ENCODE data around the gene BTAF1.

Gene BTAF1

DNA sequence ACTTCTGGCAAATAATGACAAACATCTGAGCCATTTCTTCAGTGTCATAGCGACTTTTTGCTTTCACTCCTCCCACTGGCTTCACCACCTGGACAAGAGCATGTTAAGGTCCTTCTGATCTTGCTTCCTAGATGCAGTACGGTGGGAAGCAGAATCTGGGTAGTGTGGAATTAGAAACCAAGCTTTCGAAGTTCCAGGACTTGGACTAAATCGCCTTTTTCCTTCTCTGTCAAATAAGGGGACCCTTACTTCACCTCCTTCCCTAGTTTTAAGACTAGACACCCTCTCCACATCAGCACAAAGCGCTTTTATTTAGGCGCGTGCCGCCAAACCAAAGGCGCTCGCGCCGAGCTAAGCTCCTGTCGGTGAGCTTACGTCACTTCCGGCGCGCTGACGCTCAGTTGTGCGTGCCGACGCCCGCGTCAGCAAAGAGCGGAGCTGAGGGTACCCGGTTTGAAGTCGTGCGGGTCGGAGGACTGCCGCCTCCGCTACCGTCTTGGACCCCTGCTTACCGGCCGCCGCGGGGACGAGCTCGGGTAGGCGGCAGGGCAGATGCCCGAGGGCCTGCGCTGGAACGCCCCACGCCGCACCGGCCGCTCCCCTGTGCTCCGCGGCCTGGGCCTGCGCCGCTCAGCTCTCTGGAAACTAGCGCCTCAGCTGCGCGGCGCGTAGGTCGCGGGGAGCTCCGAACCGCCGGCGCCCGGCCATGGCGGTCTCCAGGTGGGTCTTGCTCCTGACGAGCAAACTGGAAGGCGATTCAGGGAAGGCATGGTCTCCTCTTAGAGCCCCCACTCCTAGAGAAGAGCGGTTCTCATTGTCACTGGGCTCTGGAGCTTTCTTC, at the start of gene BTAF1:
TSS of gene BTAF1 (plus strand) at position 400 of the 841 bp plus-strand sequence. CDS start at position 707, 307 bp downstream.
- H3K27me3 ChIP-seq (ENCODE audit: control insufficient read depth in 1 of 2, insufficient read depth in 2 of 2, low read length in 2 of 2), result no peaks in the 10 kb centered on the region
- H3K4me1 ChIP-seq (ENCODE audit: insufficient read depth, low read length), result peaks cover 20% of the 10 kb centered on the region
- H3K36me3 ChIP-seq (ENCODE audit: insufficient read depth, low read length), result no peaks in the 10 kb centered on the region
- H3K9ac ChIP-seq (ENCODE audit: low read length), result peak within 1 kb of the TSS; percentile 98
- H3K27ac ChIP-seq (ENCODE audit: low read depth, low read length), result peak within 1 kb of the TSS; percentile 71
- peak within 1 kb of the TSS; percentile 90 to 92 for H3K4me3 ChIP-seq (ENCODE audit: low read depth in 1 of 2, low read length in 2 of 2)
- no peaks in the 10 kb centered on the region for H3K9me3 ChIP-seq (ENCODE audit: low read length)

DNA sequence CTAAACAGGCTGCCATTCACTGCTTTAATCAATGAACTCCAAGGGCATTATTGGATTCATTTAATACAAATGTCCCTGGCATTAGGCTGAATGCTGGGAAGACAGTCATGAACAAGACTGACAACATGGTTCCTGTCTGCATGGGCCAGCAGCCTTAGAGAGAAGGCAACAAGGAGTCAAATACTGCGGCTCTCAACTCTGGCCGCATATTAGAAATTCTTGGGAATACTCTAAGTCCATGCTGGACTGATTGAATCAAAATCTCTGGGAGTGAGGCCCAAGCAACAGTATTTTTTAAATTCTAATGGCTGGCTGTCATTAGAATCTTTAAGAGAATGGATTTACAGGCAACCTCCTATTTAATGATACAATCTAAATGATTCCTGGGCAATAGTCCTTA, 48.4 kb upstream of the BTAF1 start:
- Histone ChIP-seq H3K4me3 (ENCODE audit: low read depth in 1 of 2, low read length in 2 of 2) (no peak overlapping the region), H3K4me1 (ENCODE audit: insufficient read depth, low read length) (no peaks in the 10 kb centered on the region), H3K9ac (ENCODE audit: low read length) (no peak overlapping the region), H3K27me3 (ENCODE audit: control insufficient read depth in 1 of 2, insufficient read depth in 2 of 2, low read length in 2 of 2) (no peaks in the 10 kb centered on the region), H3K36me3 (ENCODE audit: insufficient read depth, low read length) (no peaks in the 10 kb centered on the region), H3K9me3 (ENCODE audit: low read length) (no peaks in the 10 kb centered on the region), H3K27ac (ENCODE audit: low read depth, low read length) (no peak overlapping the region)

DNA sequence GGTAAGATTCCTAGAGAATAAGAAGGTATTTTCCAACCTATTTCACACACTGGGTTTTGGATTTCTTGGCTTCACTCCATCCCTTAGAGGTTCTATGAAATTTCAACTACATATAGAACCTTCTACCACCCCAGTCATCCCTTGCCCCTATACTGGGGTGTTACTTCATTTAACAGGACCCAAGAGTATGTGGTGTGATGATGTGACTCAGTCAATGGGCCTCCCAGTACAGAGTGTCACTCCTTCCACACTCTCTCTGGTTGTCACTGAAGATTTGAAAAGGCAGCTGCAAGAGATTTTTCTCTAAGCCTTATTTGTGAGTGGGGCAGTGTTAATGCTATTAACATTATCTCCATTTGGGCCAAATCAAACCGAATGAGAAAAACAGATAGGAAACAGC, 47.8 kb upstream of the BTAF1 start:
- Histone ChIP-seq H3K9ac (ENCODE audit: low read length) (no peak overlapping the region), H3K27me3 (ENCODE audit: control insufficient read depth in 1 of 2, insufficient read depth in 2 of 2, low read length in 2 of 2) (no peaks in the 10 kb centered on the region), H3K4me3 (ENCODE audit: low read depth in 1 of 2, low read length in 2 of 2) (no peak overlapping the region), H3K36me3 (ENCODE audit: insufficient read depth, low read length) (no peaks in the 10 kb centered on the region), H3K9me3 (ENCODE audit: low read length) (no peaks in the 10 kb centered on the region), H3K4me1 (ENCODE audit: insufficient read depth, low read length) (no peaks in the 10 kb centered on the region), H3K27ac (ENCODE audit: low read depth, low read length) (no peak overlapping the region)

DNA sequence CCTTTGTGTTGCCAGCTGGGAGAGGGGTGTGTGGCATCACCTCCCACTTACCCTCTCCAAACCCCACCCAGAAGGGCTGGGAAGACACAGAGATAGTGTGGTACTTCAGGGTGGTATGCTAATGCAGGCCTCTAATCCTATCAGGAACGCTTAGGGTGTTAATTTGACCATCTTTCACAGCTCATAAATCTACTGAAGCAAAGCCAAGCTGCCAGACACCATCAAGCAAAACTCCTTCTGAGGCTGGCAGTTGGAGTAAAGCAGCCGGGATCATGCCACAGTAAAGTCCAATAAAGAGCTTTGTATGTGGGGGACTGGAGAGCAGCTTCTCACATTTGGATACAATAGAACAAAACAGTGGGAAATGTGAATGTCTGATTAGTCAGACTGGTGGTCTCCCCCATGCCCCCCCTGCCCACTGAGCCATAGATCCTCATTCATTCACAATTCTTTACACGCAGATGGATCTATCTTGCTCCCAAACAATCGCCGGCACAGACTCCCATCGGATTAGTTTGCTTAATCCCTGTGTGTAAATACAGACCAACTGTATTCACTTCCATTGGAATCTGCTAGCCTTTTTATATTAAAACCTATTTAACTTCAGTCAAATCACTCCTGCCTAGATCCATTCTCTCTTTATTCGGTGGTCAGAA, 43.9 kb upstream of the BTAF1 start:
- no peak overlapping the region for H3K27ac ChIP-seq (ENCODE audit: low read depth, low read length)
- no peak overlapping the region for H3K9ac ChIP-seq (ENCODE audit: low read length)
- H3K36me3 ChIP-seq (ENCODE audit: insufficient read depth, low read length), result no peaks in the 10 kb centered on the region

DNA sequence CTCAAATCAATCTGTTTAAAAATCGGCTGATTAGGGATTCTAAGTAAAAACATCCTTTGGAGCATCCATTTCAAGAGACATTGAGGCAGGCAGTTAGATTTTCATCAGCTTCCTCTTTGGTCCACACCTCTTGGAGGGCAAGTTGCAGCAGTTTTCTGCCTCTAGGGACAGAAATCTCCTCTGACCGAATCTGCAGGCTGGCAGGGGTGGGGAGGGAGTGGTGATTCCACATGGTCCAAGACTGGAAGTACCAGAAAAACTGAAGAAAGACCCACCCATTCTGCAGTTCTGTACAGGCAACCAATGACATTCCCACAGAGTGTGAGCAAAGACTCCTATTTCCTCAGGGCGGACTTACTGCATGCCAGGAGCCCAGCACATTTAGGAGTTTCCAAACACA, 43.3 kb upstream of the BTAF1 start:
- Histone ChIP-seq H3K27ac (ENCODE audit: low read depth, low read length) (no peak overlapping the region), H3K27me3 (ENCODE audit: control insufficient read depth in 1 of 2, insufficient read depth in 2 of 2, low read length in 2 of 2) (no peaks in the 10 kb centered on the region), H3K4me1 (ENCODE audit: insufficient read depth, low read length) (peaks cover 15% of the 10 kb centered on the region), H3K4me3 (ENCODE audit: low read depth in 1 of 2, low read length in 2 of 2) (no peak overlapping the region), H3K9ac (ENCODE audit: low read length) (no peak overlapping the region), H3K36me3 (ENCODE audit: insufficient read depth, low read length) (no peaks in the 10 kb centered on the region), H3K9me3 (ENCODE audit: low read length) (no peaks in the 10 kb centered on the region)

More for the DNA sequence above, 43.9 kb upstream of the BTAF1 start:
- Histone ChIP-seq H3K27me3 (ENCODE audit: control insufficient read depth in 1 of 2, insufficient read depth in 2 of 2, low read length in 2 of 2) (no peaks in the 10 kb centered on the region), H3K4me1 (ENCODE audit: insufficient read depth, low read length) (peaks cover 14% of the 10 kb centered on the region), H3K9me3 (ENCODE audit: low read length) (no peaks in the 10 kb centered on the region), H3K4me3 (ENCODE audit: low read depth in 1 of 2, low read length in 2 of 2) (no peak overlapping the region)

DNA sequence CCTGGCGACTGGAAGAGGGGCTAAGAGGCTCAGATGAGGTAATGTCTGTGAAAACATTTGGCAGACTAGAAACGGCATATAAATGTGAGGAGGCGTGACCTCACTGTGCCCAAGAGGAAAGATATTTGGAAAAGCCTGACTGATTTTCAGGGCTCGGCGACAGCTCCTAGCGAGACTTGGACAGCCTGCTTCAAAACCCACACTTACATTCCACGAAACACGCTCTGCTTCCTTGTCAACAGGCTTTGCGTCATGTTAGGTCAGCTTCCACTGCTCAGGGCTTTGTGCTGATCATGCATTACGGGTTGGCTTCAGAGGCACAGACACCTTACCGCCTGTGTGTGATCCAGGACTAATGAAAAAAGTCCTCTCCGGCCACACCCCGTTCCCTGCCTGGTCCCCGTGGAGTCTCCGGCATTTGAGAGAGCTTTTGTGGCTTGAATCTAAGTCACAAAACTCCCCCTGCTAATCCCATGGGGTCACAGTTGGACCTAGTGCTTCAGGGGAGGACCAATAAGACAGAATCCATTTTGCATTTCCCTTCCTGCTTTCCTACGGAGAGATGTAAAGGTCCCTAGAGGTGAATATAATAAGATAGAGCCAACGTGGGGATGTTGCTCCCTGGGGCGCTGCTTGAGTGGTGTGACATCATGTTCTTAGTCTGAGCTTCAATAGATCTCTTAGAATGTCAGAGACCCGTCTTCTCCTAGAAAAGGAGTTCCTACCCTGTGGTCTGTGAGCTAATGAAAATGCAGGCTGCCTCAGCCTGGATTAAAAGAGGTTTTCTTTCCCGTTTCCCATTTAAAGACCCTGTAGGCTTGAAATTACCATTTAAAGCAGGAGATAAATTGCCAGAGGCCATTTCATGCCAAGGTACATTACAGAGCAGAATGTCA, 39.8 kb upstream of the BTAF1 start:
- no peak overlapping the region for H3K9ac ChIP-seq (ENCODE audit: low read length)
- no peaks in the 10 kb centered on the region for H3K27me3 ChIP-seq (ENCODE audit: control insufficient read depth in 1 of 2, insufficient read depth in 2 of 2, low read length in 2 of 2)
- H3K36me3 ChIP-seq (ENCODE audit: insufficient read depth, low read length), result no peaks in the 10 kb centered on the region
- H3K4me3 ChIP-seq (ENCODE audit: low read depth in 1 of 2, low read length in 2 of 2), result peak overlapping the region in 1 of 2 donors; percentile 22
- H3K9me3 ChIP-seq (ENCODE audit: low read length), result no peaks in the 10 kb centered on the region
- peak overlapping the region; percentile 7 for H3K27ac ChIP-seq (ENCODE audit: low read depth, low read length)
- peaks cover 21% of the 10 kb centered on the region for H3K4me1 ChIP-seq (ENCODE audit: insufficient read depth, low read length)

DNA sequence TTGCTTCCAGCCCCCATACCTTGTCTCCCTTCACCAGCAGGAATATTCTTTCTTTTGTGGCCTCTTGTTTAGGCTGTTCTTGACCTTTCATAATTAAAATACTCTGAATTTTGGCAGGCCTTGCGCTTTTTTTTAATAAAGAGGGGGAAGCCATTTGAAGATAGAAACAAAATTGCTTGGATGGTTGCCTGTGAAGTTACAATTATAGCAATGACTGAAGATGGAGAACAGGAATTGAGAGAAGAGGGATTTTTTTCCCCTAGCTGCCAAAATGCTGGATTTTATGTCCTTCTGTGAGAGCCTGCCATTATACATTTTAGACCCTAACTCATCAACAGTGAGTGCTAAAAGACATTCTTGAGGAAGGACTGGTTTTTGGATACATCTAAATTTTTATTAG, 39.0 kb upstream of the BTAF1 start:
- Histone ChIP-seq H3K4me1 (ENCODE audit: insufficient read depth, low read length) (peaks cover 21% of the 10 kb centered on the region), H3K4me3 (ENCODE audit: low read depth in 1 of 2, low read length in 2 of 2) (no peak overlapping the region), H3K36me3 (ENCODE audit: insufficient read depth, low read length) (no peaks in the 10 kb centered on the region), H3K9ac (ENCODE audit: low read length) (no peak overlapping the region), H3K9me3 (ENCODE audit: low read length) (no peaks in the 10 kb centered on the region), H3K27me3 (ENCODE audit: control insufficient read depth in 1 of 2, insufficient read depth in 2 of 2, low read length in 2 of 2) (no peaks in the 10 kb centered on the region), H3K27ac (ENCODE audit: low read depth, low read length) (peak overlapping the region; percentile 7)

DNA sequence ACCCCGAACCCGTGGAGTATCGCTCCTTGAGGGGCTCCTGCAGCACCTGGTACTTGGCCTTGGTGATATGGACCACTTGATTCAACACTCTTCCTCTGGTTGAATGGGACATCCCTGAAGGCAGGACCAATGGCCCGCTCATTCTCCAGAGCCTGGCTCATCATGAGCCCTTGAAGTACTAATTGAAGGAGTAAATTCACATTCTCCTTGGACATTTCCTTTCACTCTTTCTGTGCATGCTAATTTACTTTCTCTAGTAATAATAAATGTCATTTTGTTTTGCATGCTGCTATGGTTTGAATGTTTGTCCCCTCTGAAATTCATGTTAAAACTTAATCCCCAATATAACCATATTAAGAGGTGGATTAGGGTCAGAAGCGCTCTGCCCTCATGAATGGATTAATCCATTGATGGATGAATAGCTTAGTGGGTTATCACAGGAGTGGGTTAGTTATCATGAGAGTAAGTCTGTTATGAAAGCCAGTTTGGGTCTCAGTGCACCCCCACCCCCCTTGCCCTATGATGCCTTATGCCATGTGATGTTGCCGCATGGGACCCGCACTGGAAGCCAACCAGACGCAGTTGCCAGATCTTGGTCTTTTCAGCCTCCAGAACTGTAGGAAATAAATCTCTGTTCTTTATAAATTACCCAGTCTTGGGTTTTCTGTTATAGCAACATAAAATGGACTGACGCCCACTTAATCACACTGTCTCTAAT, 38.0 kb upstream of the BTAF1 start:
- H3K27ac ChIP-seq (ENCODE audit: low read depth, low read length), result no peak overlapping the region
- no peaks in the 10 kb centered on the region for H3K9me3 ChIP-seq (ENCODE audit: low read length)
- no peaks in the 10 kb centered on the region for H3K36me3 ChIP-seq (ENCODE audit: insufficient read depth, low read length)
- H3K4me3 ChIP-seq (ENCODE audit: low read depth in 1 of 2, low read length in 2 of 2), result no peak overlapping the region
- no peak overlapping the region for H3K9ac ChIP-seq (ENCODE audit: low read length)
- peaks cover 21% of the 10 kb centered on the region for H3K4me1 ChIP-seq (ENCODE audit: insufficient read depth, low read length)
- no peaks in the 10 kb centered on the region for H3K27me3 ChIP-seq (ENCODE audit: control insufficient read depth in 1 of 2, insufficient read depth in 2 of 2, low read length in 2 of 2)

DNA sequence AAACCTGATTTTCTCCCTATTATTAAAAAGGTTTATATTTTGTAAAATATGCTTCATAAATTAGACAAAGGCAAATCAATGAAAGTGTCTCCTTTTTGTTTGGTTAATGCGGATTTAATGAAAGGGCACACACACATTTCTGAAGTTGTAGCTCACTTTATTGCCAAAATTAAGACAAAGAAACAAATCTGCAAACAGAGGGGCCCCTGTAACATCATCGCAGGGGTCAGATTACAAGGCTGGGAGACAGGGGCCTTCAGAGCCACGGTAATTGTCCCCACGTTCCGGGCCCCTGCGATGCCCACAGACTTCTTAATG, 36.7 kb upstream of the BTAF1 start:
- no peaks in the 10 kb centered on the region for H3K9me3 ChIP-seq (ENCODE audit: low read length)
- peak overlapping the region; percentile 8 for H3K27ac ChIP-seq (ENCODE audit: low read depth, low read length)
- H3K27me3 ChIP-seq (ENCODE audit: control insufficient read depth in 1 of 2, insufficient read depth in 2 of 2, low read length in 2 of 2), result no peaks in the 10 kb centered on the region
- H3K4me3 ChIP-seq (ENCODE audit: low read depth in 1 of 2, low read length in 2 of 2), result peak overlapping the region; percentile 38 to 79
- H3K9ac ChIP-seq (ENCODE audit: low read length), result no peak overlapping the region
- no peaks in the 10 kb centered on the region for H3K36me3 ChIP-seq (ENCODE audit: insufficient read depth, low read length)
- H3K4me1 ChIP-seq (ENCODE audit: insufficient read depth, low read length), result peaks cover 21% of the 10 kb centered on the region

DNA sequence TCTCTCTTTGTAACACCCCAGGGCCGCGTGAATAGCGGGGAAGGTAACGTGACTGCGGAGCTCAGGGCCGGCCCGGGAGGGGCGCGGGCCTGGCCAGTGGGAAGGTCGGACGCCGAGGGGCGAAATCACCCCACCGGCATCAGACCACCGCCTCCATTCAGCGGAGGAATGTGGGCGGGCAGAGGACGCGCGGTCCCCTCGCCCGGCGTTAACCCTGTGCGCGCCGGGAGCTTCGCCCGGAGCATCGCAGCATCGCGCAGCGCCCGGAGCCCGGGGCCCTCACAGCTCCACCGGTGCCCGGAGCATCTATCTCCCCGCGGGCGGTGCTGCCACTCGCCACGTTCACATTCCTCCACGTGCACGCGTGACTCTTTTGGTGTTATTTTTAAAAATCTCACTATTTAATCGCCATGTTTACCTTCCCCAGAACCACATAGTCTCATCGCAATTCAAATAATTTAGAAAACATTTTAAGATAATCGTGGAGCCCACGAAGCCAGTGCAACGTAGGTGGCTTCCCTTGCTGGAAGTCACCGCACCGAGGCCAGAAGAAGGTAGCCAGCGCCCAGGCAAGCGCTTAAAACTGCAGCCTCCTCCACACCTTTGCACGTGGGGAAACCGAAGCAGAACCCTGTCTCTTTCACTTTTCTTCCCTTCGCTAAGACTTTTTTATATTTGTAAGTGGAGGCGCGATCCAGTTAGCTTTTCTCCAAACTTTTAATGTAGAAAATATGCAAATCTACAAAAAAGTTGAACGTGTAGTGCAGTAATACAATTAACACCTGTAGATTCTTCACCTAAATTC, 36.1 kb upstream of the BTAF1 start:
- H3K27ac ChIP-seq (ENCODE audit: low read depth, low read length), result peak overlapping the region; percentile 8
- peak overlapping the region; percentile 38 to 79 for H3K4me3 ChIP-seq (ENCODE audit: low read depth in 1 of 2, low read length in 2 of 2)
- H3K9me3 ChIP-seq (ENCODE audit: low read length), result no peaks in the 10 kb centered on the region
- no peaks in the 10 kb centered on the region for H3K36me3 ChIP-seq (ENCODE audit: insufficient read depth, low read length)
- H3K27me3 ChIP-seq (ENCODE audit: control insufficient read depth in 1 of 2, insufficient read depth in 2 of 2, low read length in 2 of 2), result no peaks in the 10 kb centered on the region
- H3K9ac ChIP-seq (ENCODE audit: low read length), result no peak overlapping the region
- peaks cover 21% of the 10 kb centered on the region for H3K4me1 ChIP-seq (ENCODE audit: insufficient read depth, low read length)
